Osteoblast (primary cell): Measurements from ENCODE around the gene STARD3. TPM values are rescaled to one million over a fixed set of nuclear protein-coding genes. Genes with fewer than 3 reads are reported as not detected.
A peak's percentile ranks its signal among the peaks of the same experiment; 100 is the strongest.

Experiments used
- DNase-seq: peaks from one replicate; pipeline ENCODE4 v3.0.0; 2011; ENCODE audit warnings: low spot score, mixed read lengths; ENCODE audit not compliant: insufficient read length; ENCODE audit errors: missing footprints
- H2AFZ ChIP-seq: 2 replicates; pipeline ENCODE4 v1.6.0; 2011; ENCODE audit warnings: mild to moderate bottlenecking, low read length
- H3K27ac ChIP-seq: 2 replicates; pipeline ENCODE4 v1.5.1; 2011; ENCODE audit warnings: mild to moderate bottlenecking, low read depth, low read length, moderate library complexity
- H3K27me3 ChIP-seq: 2 replicates; pipeline ENCODE4 v1.6.0; 2012; ENCODE audit warnings: mild to moderate bottlenecking, control low read depth, inconsistent platforms, low read length, moderate library complexity; ENCODE audit not compliant: insufficient read depth
- H3K36me3 ChIP-seq: 2 replicates; pipeline ENCODE4 v1.5.1; 2011; ENCODE audit warnings: mild to moderate bottlenecking, low read length, control low read depth, moderate library complexity; ENCODE audit not compliant: insufficient read depth
- H3K4me1 ChIP-seq: 2 replicates; pipeline ENCODE4 v1.5.1; 2011; ENCODE audit warnings: mild to moderate bottlenecking, low read length, control low read depth, moderate library complexity; ENCODE audit not compliant: insufficient read depth
- H3K4me2 ChIP-seq: 2 replicates; pipeline ENCODE4 v1.6.0; 2011; ENCODE audit warnings: mild to moderate bottlenecking, low read length; ENCODE audit not compliant: insufficient read depth
- H3K4me3 ChIP-seq: fragments of 200-600 bp; sonication (generic); 3 replicates; pipeline ENCODE4 v1.5.1; 2012; ENCODE audit warnings: mild to moderate bottlenecking, low read length, inconsistent platforms; ENCODE audit not compliant: insufficient read depth
- H3K79me2 ChIP-seq: 2 replicates; pipeline ENCODE4 v1.6.0; 2012; ENCODE audit warnings: mild to moderate bottlenecking, low read length, control low read depth, inconsistent platforms; ENCODE audit not compliant: insufficient read depth
- H3K9me3 ChIP-seq: 2 replicates; pipeline ENCODE4 v1.5.1; 2011; ENCODE audit warnings: low read depth, low read length, control low read depth
- H4K20me1 ChIP-seq: 2 replicates; pipeline ENCODE4 v1.6.0; 2012; ENCODE audit warnings: mild to moderate bottlenecking, low read length, control low read depth; ENCODE audit not compliant: insufficient read depth
- CTCF ChIP-seq: IDR thresholded peaks from 2 replicates; pipeline ENCODE4 v1.5.1; 2011; ENCODE audit warnings: mild to moderate bottlenecking, low read depth, low read length, moderate library complexity; ENCODE audit errors: extremely low read depth
- total RNA-seq: library from RNA; depleted of rRNA; stranded (reverse); fragments of >200 nt; gene quantifications from 2 replicates; pipeline ENCODE4 v1.2.3, GENCODE V29; 2012

STARD3 gene
- total RNA-seq, 1 donor, result 35.8 TPM

GRCh38 chr17:39677072-39677471 lies 40.1 kb downstream of the STARD3 start:
- no peaks in the 10 kb centered on the region for H3K79me2 ChIP-seq
- peaks cover 8% of the 10 kb centered on the region for H4K20me1 ChIP-seq
- H3K4me3 ChIP-seq, result no peak overlapping the region
- peaks cover under 1% of the 10 kb centered on the region for H3K27me3 ChIP-seq
- H3K9me3 ChIP-seq, result no peaks in the 10 kb centered on the region
- no peaks in the 10 kb centered on the region for H3K4me1 ChIP-seq
- H3K4me2 ChIP-seq, result no peak overlapping the region
- H3K36me3 ChIP-seq, result no peaks in the 10 kb centered on the region
- TF ChIP-seq CTCF, result no peak
- H2AFZ ChIP-seq, result no peak overlapping the region
- DNase-seq, result peak; percentile 73
- H3K27ac ChIP-seq, result no peak overlapping the region

- H4K20me1 ChIP-seq, result peaks cover 8% of the 10 kb centered on the region
- H3K36me3 ChIP-seq, result no peaks in the 10 kb centered on the region
- no peak overlapping the region for H3K4me3 ChIP-seq
- no peak overlapping the region for H2AFZ ChIP-seq
- H3K27me3 ChIP-seq, result no peaks in the 10 kb centered on the region
- no peaks in the 10 kb centered on the region for H3K4me1 ChIP-seq
- H3K4me2 ChIP-seq, result no peak overlapping the region
- H3K79me2 ChIP-seq, result no peaks in the 10 kb centered on the region
- H3K9me3 ChIP-seq, result no peaks in the 10 kb centered on the region
- no peak for TF ChIP-seq CTCF
- DNase-seq, result peak; percentile 52
- no peak overlapping the region for H3K27ac ChIP-seq
Observed at GRCh38 chr17:39677542-39678339, 40.8 kb downstream of the STARD3 start.

- Histone ChIP-seq H2AFZ (no peak overlapping the region), H4K20me1 (peaks cover 8% of the 10 kb centered on the region), H3K4me1 (no peaks in the 10 kb centered on the region)
Observed at GRCh38 chr17:39678340-39679116, 41.6 kb downstream of the STARD3 start.

More at GRCh38 chr17:39678340-39679116, 41.6 kb downstream of the STARD3 start:
- H3K27ac ChIP-seq, result no peak overlapping the region
- TF ChIP-seq CTCF, result no peak
- DNase-seq, result peak; percentile 46
- H3K79me2 ChIP-seq, result no peaks in the 10 kb centered on the region
- H3K36me3 ChIP-seq, result no peaks in the 10 kb centered on the region
- H3K4me2 ChIP-seq, result no peak overlapping the region
- H3K4me3 ChIP-seq, result no peak overlapping the region
- H3K9me3 ChIP-seq, result no peaks in the 10 kb centered on the region
- H3K27me3 ChIP-seq, result no peaks in the 10 kb centered on the region
